Ovary (tissue), 3 donors: ENCODE data around the gene GNA12.

ENCODE experiments used
- EP300 ChIP-seq: sonication (generic); formaldehyde crosslinking; IDR thresholded peaks from one replicate; pipeline ENCODE4 v1.6.1; 2017; ENCODE audit warnings: antibody characterized with exemption
- TF ChIP-seq, protein P1 (sequence below), 3 donors: fragments of 450-650 bp in 2 of 3; fragments of 200-600 bp in 1 of 3; IDR thresholded peaks; one replicate each; pipeline versions ENCODE4 v1.5.1 to v1.8.0; 2016 to 2022; ENCODE audit warnings: antibody characterized with exemption in 3 of 3, mild to moderate bottlenecking in 1 of 3
- donor health status: DM: no; HTN: no; CAD: no.

- TF ChIP-seq EP300, result no peak
- TF ChIP-seq, protein P1, sequence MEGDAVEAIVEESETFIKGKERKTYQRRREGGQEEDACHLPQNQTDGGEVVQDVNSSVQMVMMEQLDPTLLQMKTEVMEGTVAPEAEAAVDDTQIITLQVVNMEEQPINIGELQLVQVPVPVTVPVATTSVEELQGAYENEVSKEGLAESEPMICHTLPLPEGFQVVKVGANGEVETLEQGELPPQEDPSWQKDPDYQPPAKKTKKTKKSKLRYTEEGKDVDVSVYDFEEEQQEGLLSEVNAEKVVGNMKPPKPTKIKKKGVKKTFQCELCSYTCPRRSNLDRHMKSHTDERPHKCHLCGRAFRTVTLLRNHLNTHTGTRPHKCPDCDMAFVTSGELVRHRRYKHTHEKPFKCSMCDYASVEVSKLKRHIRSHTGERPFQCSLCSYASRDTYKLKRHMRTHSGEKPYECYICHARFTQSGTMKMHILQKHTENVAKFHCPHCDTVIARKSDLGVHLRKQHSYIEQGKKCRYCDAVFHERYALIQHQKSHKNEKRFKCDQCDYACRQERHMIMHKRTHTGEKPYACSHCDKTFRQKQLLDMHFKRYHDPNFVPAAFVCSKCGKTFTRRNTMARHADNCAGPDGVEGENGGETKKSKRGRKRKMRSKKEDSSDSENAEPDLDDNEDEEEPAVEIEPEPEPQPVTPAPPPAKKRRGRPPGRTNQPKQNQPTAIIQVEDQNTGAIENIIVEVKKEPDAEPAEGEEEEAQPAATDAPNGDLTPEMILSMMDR (IDR thresholded peaks at IDR 0.05), result no peak
Measured at GRCh38 chr7:2710901-2711551, 133.1 kb downstream of the GNA12 start.
